ENCODE measurements around the gene BCL2. TPM values are rescaled to one million over a fixed set of nuclear protein-coding genes. Genes with fewer than 3 reads are reported as not detected.

BCL2 gene
- polyA plus RNA-seq, 4 donors, result 0.89 to 7.2 (median 3.8) TPM

GRCh38 chr18:63146828-63147409 is 172.7 kb downstream of the BCL2 start:
- FAIRE-seq, result no peak
- 88 to 94% (median 93%) methylated on average over 7 of the region's 7 CpGs for WGBS, 3 donors

GRCh38 chr18:63145851-63146555 is 173.6 kb downstream of the BCL2 start:
- H3K27ac ChIP-seq (ENCODE audit: low read depth in 1 of 3, low read length in 2 of 3), result no peak overlapping the region
- H3K36me3 ChIP-seq (ENCODE audit: control insufficient read depth in 3 of 3, insufficient read depth in 2 of 3, low read depth in 1 of 3, low read length in 3 of 3), result peaks cover 0 to 12% (median 0%) of the 10 kb centered on the region in 3 donors
- 80 to 93% (median 92%) methylated on average over 18 of the region's 18 CpGs for WGBS, 3 donors
- DNase-seq, result no peak
- H3K27me3 ChIP-seq (ENCODE audit: control insufficient read depth in 3 of 3, insufficient read depth in 3 of 3, low read length in 3 of 3), result no peaks in the 10 kb centered on the region
- H3K4me3 ChIP-seq (ENCODE audit: low read depth in 1 of 3, low read length in 3 of 3), result no peak overlapping the region
- no peaks in the 10 kb centered on the region for H3K4me1 ChIP-seq (ENCODE audit: control insufficient read depth in 3 of 3, insufficient read depth in 2 of 3, low read depth in 1 of 3, low read length in 2 of 3)
- H3K9me3 ChIP-seq (ENCODE audit: control insufficient read depth in 2 of 2, insufficient read depth in 1 of 2, low read depth in 1 of 2, low read length in 1 of 2), result no peaks in the 10 kb centered on the region
- no peak for FAIRE-seq

More at GRCh38 chr18:63146828-63147409, 172.7 kb downstream of the BCL2 start:
- Histone ChIP-seq H3K27ac (ENCODE audit: low read depth in 1 of 3, low read length in 2 of 3) (no peak overlapping the region), H3K4me1 (ENCODE audit: control insufficient read depth in 3 of 3, insufficient read depth in 2 of 3, low read depth in 1 of 3, low read length in 2 of 3) (no peaks in the 10 kb centered on the region), H3K36me3 (ENCODE audit: control insufficient read depth in 3 of 3, insufficient read depth in 2 of 3, low read depth in 1 of 3, low read length in 3 of 3) (peaks cover 0 to 7% (median 0%) of the 10 kb centered on the region in 3 donors), H3K4me3 (ENCODE audit: low read depth in 1 of 3, low read length in 3 of 3) (no peak overlapping the region), H3K9me3 (ENCODE audit: control insufficient read depth in 2 of 2, insufficient read depth in 1 of 2, low read depth in 1 of 2, low read length in 1 of 2) (no peaks in the 10 kb centered on the region), H3K27me3 (ENCODE audit: control insufficient read depth in 3 of 3, insufficient read depth in 3 of 3, low read length in 3 of 3) (no peaks in the 10 kb centered on the region)
- no peak for DNase-seq

DNA sequence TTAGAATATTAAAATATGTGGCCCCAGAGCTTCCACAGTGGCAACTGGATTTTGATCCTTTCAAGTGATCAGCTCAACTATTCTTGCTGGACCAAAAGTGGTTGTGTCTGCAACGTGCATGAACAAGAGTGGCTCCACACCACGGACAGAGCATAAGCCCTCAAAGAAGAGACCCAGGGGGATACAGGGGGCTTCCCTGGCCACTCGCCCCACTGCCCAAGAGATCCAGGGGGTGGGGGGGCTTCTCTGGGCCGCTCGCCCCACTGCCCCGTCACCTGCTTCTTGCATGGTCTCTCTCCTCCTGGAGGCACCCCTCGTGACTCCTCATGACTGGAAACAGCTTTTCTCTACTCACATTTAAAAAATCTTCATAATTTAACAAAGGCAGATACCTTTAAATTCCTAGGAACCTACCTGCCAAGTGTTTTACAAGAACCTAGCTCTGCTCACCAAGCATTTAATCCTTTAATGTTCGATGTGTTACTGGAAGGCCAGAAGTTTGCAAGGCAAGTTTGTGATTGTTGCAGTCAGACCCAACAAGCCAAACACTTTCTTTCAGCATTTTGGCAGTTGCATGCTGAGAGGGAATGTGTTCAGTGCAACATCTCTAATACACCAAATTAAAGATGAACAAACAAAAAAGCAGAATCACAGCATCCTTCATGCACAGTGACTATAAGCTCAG is 174.3 kb downstream of the BCL2 start:
- WGBS, 3 donors, result 82 to 89% (median 88%) methylated on average over 8 of the region's 8 CpGs
- H3K27ac ChIP-seq (ENCODE audit: low read depth in 1 of 3, low read length in 2 of 3), result no peak overlapping the region

DNA sequence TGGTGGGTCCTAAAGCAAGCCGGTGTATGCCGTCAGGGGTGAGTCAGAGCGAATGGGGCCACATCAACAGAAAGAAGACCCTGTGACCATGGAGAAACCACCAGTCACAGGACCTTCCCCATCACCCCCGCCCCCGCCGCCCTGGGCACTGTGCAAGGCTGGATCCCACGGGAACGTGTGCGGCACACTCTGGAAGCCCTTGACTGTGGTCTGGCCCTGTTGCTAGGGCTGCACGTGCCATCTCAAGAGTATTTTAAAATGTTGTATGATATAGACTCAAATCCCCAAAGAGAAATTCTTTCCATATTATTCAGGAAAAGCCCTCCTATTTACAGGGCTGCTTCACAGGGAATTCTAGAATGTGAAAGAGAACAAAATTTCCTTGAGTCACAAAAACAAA is 174.8 kb downstream of the BCL2 start:
- Histone ChIP-seq H3K4me3 (ENCODE audit: low read depth in 1 of 3, low read length in 3 of 3) (no peak overlapping the region), H3K36me3 (ENCODE audit: control insufficient read depth in 3 of 3, insufficient read depth in 2 of 3, low read depth in 1 of 3, low read length in 3 of 3) (peaks cover 0 to 13% (median 0%) of the 10 kb centered on the region in 3 donors), H3K27me3 (ENCODE audit: control insufficient read depth in 3 of 3, insufficient read depth in 3 of 3, low read length in 3 of 3) (no peaks in the 10 kb centered on the region), H3K4me1 (ENCODE audit: control insufficient read depth in 3 of 3, insufficient read depth in 2 of 3, low read depth in 1 of 3, low read length in 2 of 3) (no peaks in the 10 kb centered on the region), H3K27ac (ENCODE audit: low read depth in 1 of 3, low read length in 2 of 3) (no peak overlapping the region), H3K9me3 (ENCODE audit: control insufficient read depth in 2 of 2, insufficient read depth in 1 of 2, low read depth in 1 of 2, low read length in 1 of 2) (no peaks in the 10 kb centered on the region)
- WGBS, 3 donors, result 91 to 94% (median 92%) methylated on average over 10 of the region's 10 CpGs
- DNase-seq (no peak), FAIRE-seq (no peak)

More for the DNA sequence above, 174.3 kb downstream of the BCL2 start:
- Histone ChIP-seq H3K27me3 (ENCODE audit: control insufficient read depth in 3 of 3, insufficient read depth in 3 of 3, low read length in 3 of 3) (no peaks in the 10 kb centered on the region), H3K4me1 (ENCODE audit: control insufficient read depth in 3 of 3, insufficient read depth in 2 of 3, low read depth in 1 of 3, low read length in 2 of 3) (no peaks in the 10 kb centered on the region), H3K9me3 (ENCODE audit: control insufficient read depth in 2 of 2, insufficient read depth in 1 of 2, low read depth in 1 of 2, low read length in 1 of 2) (no peaks in the 10 kb centered on the region), H3K36me3 (ENCODE audit: control insufficient read depth in 3 of 3, insufficient read depth in 2 of 3, low read depth in 1 of 3, low read length in 3 of 3) (peaks cover 0 to 13% (median 0%) of the 10 kb centered on the region in 3 donors), H3K4me3 (ENCODE audit: low read depth in 1 of 3, low read length in 3 of 3) (no peak overlapping the region)
- no peak for FAIRE-seq
- no peak for DNase-seq

DNA sequence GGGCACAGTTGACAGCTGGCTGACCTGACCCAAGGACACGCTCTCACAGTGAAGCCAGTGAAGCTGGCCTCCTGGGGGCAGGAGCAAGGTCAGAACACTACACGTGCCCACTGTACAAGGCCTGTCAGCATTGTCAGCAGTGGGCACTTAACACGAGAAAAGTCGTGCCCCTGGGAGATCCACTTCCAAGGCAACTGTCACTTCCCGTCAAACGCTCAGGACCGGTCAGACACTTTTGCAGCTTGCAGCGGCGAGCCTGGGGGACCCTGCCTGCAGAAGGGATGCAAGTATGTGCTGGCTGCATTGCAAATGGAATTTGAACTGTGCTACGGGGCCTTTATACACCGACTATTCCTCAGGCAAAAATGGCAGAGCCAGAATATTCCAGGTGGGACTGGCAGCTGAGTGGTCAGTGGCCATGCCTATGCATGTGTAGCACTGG is 176.2 kb downstream of the BCL2 start:
- 80 to 91% (median 88%) methylated on average over 11 of the region's 11 CpGs for whole genome bisulfite sequencing, 3 donors
- H3K36me3 ChIP-seq (ENCODE audit: control insufficient read depth in 3 of 3, insufficient read depth in 2 of 3, low read depth in 1 of 3, low read length in 3 of 3), result peaks cover 0 to 13% (median 0%) of the 10 kb centered on the region in 3 donors
- FAIRE-seq (no peak), DNase-seq (no peak)
- no peak overlapping the region for H3K4me3 ChIP-seq (ENCODE audit: low read depth in 1 of 3, low read length in 3 of 3)
- peak overlapping the region in 1 of 3 donors; percentile 38 for H3K27ac ChIP-seq (ENCODE audit: low read depth in 1 of 3, low read length in 2 of 3)
- no peaks in the 10 kb centered on the region for H3K27me3 ChIP-seq (ENCODE audit: control insufficient read depth in 3 of 3, insufficient read depth in 3 of 3, low read length in 3 of 3)
- H3K4me1 ChIP-seq (ENCODE audit: control insufficient read depth in 3 of 3, insufficient read depth in 2 of 3, low read depth in 1 of 3, low read length in 2 of 3), result peaks cover 0 to 5% (median 0%) of the 10 kb centered on the region in 3 donors
- no peaks in the 10 kb centered on the region for H3K9me3 ChIP-seq (ENCODE audit: control insufficient read depth in 2 of 2, insufficient read depth in 1 of 2, low read depth in 1 of 2, low read length in 1 of 2)

- FAIRE-seq (no peak), DNase-seq (no peak)
- H3K4me3 ChIP-seq (ENCODE audit: low read depth in 1 of 3, low read length in 3 of 3), result no peak overlapping the region
- 81 to 94% (median 85%) methylated on average over 9 of the region's 9 CpGs for WGBS, 3 donors
- peaks cover 0 to 13% (median 0%) of the 10 kb centered on the region in 3 donors for H3K36me3 ChIP-seq (ENCODE audit: control insufficient read depth in 3 of 3, insufficient read depth in 2 of 3, low read depth in 1 of 3, low read length in 3 of 3)
- no peaks in the 10 kb centered on the region for H3K9me3 ChIP-seq (ENCODE audit: control insufficient read depth in 2 of 2, insufficient read depth in 1 of 2, low read depth in 1 of 2, low read length in 1 of 2)
- H3K27me3 ChIP-seq (ENCODE audit: control insufficient read depth in 3 of 3, insufficient read depth in 3 of 3, low read length in 3 of 3), result no peaks in the 10 kb centered on the region
- peaks cover 0 to 8% (median 0%) of the 10 kb centered on the region in 3 donors for H3K4me1 ChIP-seq (ENCODE audit: control insufficient read depth in 3 of 3, insufficient read depth in 2 of 3, low read depth in 1 of 3, low read length in 2 of 3)
- peak overlapping the region in 1 of 3 donors; percentile 39 for H3K27ac ChIP-seq (ENCODE audit: low read depth in 1 of 3, low read length in 2 of 3)
Observed at GRCh38 chr18:63142594-63143225, 176.9 kb downstream of the BCL2 start.

DNA sequence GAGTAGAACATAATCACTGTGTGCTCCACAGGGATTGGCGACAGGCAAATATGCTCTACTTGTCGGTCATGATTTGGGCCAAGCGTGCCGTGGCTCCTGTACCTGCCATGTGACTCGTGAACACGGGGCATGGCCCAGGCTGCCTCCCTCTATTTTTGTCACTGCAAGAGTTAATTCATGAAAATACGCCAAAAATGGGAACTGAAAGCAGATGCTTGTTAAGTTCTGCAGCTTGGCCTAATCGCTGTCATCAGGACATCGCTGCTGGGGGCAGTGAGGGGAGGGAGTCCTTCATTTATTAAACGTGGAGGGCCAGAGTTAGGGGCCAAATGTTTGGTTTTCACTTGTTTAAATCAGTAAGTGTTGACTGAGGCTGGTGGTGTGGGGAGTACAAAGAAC is 177.8 kb downstream of the BCL2 start:
- Histone ChIP-seq H3K4me1 (ENCODE audit: control insufficient read depth in 3 of 3, insufficient read depth in 2 of 3, low read depth in 1 of 3, low read length in 2 of 3) (peaks cover 0 to 8% (median 0%) of the 10 kb centered on the region in 3 donors), H3K27ac (ENCODE audit: low read depth in 1 of 3, low read length in 2 of 3) (peak overlapping the region in 1 of 3 donors; percentile 45), H3K27me3 (ENCODE audit: control insufficient read depth in 3 of 3, insufficient read depth in 3 of 3, low read length in 3 of 3) (no peaks in the 10 kb centered on the region), H3K4me3 (ENCODE audit: low read depth in 1 of 3, low read length in 3 of 3) (no peak overlapping the region), H3K36me3 (ENCODE audit: control insufficient read depth in 3 of 3, insufficient read depth in 2 of 3, low read depth in 1 of 3, low read length in 3 of 3) (peaks cover 0 to 13% (median 0%) of the 10 kb centered on the region in 3 donors), H3K9me3 (ENCODE audit: control insufficient read depth in 2 of 2, insufficient read depth in 1 of 2, low read depth in 1 of 2, low read length in 1 of 2) (no peaks in the 10 kb centered on the region)
- 66 to 93% (median 78%) methylated on average over 10 of the region's 10 CpGs for WGBS, 3 donors
- FAIRE-seq (no peak), DNase-seq (no peak)
